Skeletal muscle satellite cell (primary cell): ENCODE data around the gene PPP3CA.
A peak's percentile ranks its signal among the peaks of the same experiment; 100 is the strongest.

Experiments used
- H3K27me3 ChIP-seq: 2 replicates; pipeline ENCODE4 v1.7.0; 2013; ENCODE audit warnings: low read length; ENCODE audit not compliant: control insufficient read depth, insufficient read depth
- H3K36me3 ChIP-seq: 2 replicates; pipeline ENCODE4 v1.7.0; 2013; ENCODE audit warnings: mild to moderate bottlenecking, control low read depth, low read length; ENCODE audit not compliant: insufficient read depth
- H3K4me1 ChIP-seq: 2 replicates; pipeline ENCODE4 v1.7.0; 2013; ENCODE audit warnings: low read length; ENCODE audit not compliant: control insufficient read depth, insufficient read depth
- H3K4me2 ChIP-seq: 2 replicates; pipeline ENCODE4 v1.7.0; 2013; ENCODE audit warnings: mild to moderate bottlenecking, low read length
- H3K4me3 ChIP-seq: 2 replicates; pipeline ENCODE4 v1.7.0; 2013; ENCODE audit warnings: low read length
- H3K9ac ChIP-seq: 2 replicates; pipeline ENCODE4 v1.7.0; 2013; ENCODE audit warnings: mild to moderate bottlenecking, low read depth, low read length, moderate library complexity
- H3K9me3 ChIP-seq: replicated peaks from 2 replicates; pipeline ENCODE4 v1.7.0; 2013; ENCODE audit warnings: mild to moderate bottlenecking, control low read depth, low read length

The PPP3CA gene

GRCh38 chr4:101224358-101225218, 122.7 kb downstream of the PPP3CA start:
- no peaks in the 10 kb centered on the region for H3K27me3 ChIP-seq
- H3K9ac ChIP-seq, result no peak overlapping the region
- peaks cover 8% of the 10 kb centered on the region for H3K4me1 ChIP-seq
- H3K4me2 ChIP-seq, result no peak overlapping the region
- no peaks in the 10 kb centered on the region for H3K9me3 ChIP-seq
- no peaks in the 10 kb centered on the region for H3K36me3 ChIP-seq
- H3K4me3 ChIP-seq, result no peak overlapping the region

- no peaks in the 10 kb centered on the region for H3K9me3 ChIP-seq
- peaks cover 23% of the 10 kb centered on the region for H3K4me1 ChIP-seq
- H3K36me3 ChIP-seq, result no peaks in the 10 kb centered on the region
- H3K4me2 ChIP-seq, result no peak overlapping the region
- H3K27me3 ChIP-seq, result no peaks in the 10 kb centered on the region
- no peak overlapping the region for H3K9ac ChIP-seq
- no peak overlapping the region for H3K4me3 ChIP-seq
These were observed 125.0 kb downstream of the PPP3CA start for GRCh38 chr4:101222156-101222845.

GRCh38 chr4:101221294-101221693, 126.0 kb downstream of the PPP3CA start:
- Histone ChIP-seq H3K36me3 (no peaks in the 10 kb centered on the region), H3K4me3 (no peak overlapping the region), H3K9ac (no peak overlapping the region)

GRCh38 chr4:101218894-101219293, 128.4 kb downstream of the PPP3CA start:
- Histone ChIP-seq H3K36me3 (no peaks in the 10 kb centered on the region), H3K4me2 (no peak overlapping the region), H3K4me3 (no peak overlapping the region), H3K4me1 (peaks cover 26% of the 10 kb centered on the region), H3K9me3 (no peaks in the 10 kb centered on the region), H3K9ac (no peak overlapping the region), H3K27me3 (no peaks in the 10 kb centered on the region)

More at GRCh38 chr4:101221294-101221693, 126.0 kb downstream of the PPP3CA start:
- Histone ChIP-seq H3K9me3 (no peaks in the 10 kb centered on the region), H3K27me3 (no peaks in the 10 kb centered on the region), H3K4me2 (no peak overlapping the region), H3K4me1 (peaks cover 26% of the 10 kb centered on the region)

- Histone ChIP-seq H3K4me1 (peaks cover 26% of the 10 kb centered on the region), H3K4me3 (no peak overlapping the region), H3K9me3 (no peaks in the 10 kb centered on the region), H3K27me3 (no peaks in the 10 kb centered on the region), H3K4me2 (no peak overlapping the region), H3K9ac (peak overlapping the region; percentile 8), H3K36me3 (no peaks in the 10 kb centered on the region)
These were observed 129.0 kb downstream of the PPP3CA start for GRCh38 chr4:101218346-101218745.

- Histone ChIP-seq H3K36me3 (no peaks in the 10 kb centered on the region), H3K4me2 (no peak overlapping the region), H3K9me3 (no peaks in the 10 kb centered on the region), H3K4me3 (no peak overlapping the region), H3K4me1 (peaks cover 23% of the 10 kb centered on the region), H3K9ac (no peak overlapping the region), H3K27me3 (no peaks in the 10 kb centered on the region)
These were observed 129.8 kb downstream of the PPP3CA start for GRCh38 chr4:101217353-101218031.

- peaks cover 23% of the 10 kb centered on the region for H3K4me1 ChIP-seq
- no peaks in the 10 kb centered on the region for H3K27me3 ChIP-seq
- no peaks in the 10 kb centered on the region for H3K36me3 ChIP-seq
- H3K4me2 ChIP-seq, result peak overlapping the region; percentile 57
- no peak overlapping the region for H3K9ac ChIP-seq
- no peak overlapping the region for H3K4me3 ChIP-seq
- H3K9me3 ChIP-seq, result no peaks in the 10 kb centered on the region
These were observed 136.2 kb downstream of the PPP3CA start for GRCh38 chr4:101211146-101211553.

GRCh38 chr4:101210331-101210730, 137.0 kb downstream of the PPP3CA start:
- H3K4me3 ChIP-seq, result no peak overlapping the region
- no peaks in the 10 kb centered on the region for H3K36me3 ChIP-seq
- no peak overlapping the region for H3K9ac ChIP-seq
- H3K9me3 ChIP-seq, result no peaks in the 10 kb centered on the region
- H3K4me2 ChIP-seq, result no peak overlapping the region
- H3K4me1 ChIP-seq, result peaks cover 32% of the 10 kb centered on the region
- no peaks in the 10 kb centered on the region for H3K27me3 ChIP-seq

GRCh38 chr4:101208171-101208570, 139.2 kb downstream of the PPP3CA start:
- no peaks in the 10 kb centered on the region for H3K27me3 ChIP-seq

GRCh38 chr4:101205916-101206315, 141.4 kb downstream of the PPP3CA start:
- Histone ChIP-seq H3K4me1 (peaks cover 26% of the 10 kb centered on the region), H3K9me3 (no peaks in the 10 kb centered on the region), H3K4me2 (no peak overlapping the region), H3K27me3 (no peaks in the 10 kb centered on the region), H3K9ac (no peak overlapping the region), H3K36me3 (no peaks in the 10 kb centered on the region), H3K4me3 (no peak overlapping the region)

More at GRCh38 chr4:101208171-101208570, 139.2 kb downstream of the PPP3CA start:
- Histone ChIP-seq H3K4me2 (no peak overlapping the region), H3K36me3 (no peaks in the 10 kb centered on the region), H3K4me3 (no peak overlapping the region), H3K9me3 (no peaks in the 10 kb centered on the region), H3K9ac (no peak overlapping the region), H3K4me1 (peaks cover 33% of the 10 kb centered on the region)

GRCh38 chr4:101201421-101201820, 145.9 kb downstream of the PPP3CA start:
- H3K9me3 ChIP-seq, result no peaks in the 10 kb centered on the region
- H3K27me3 ChIP-seq, result no peaks in the 10 kb centered on the region
- no peak overlapping the region for H3K9ac ChIP-seq
- peaks cover 32% of the 10 kb centered on the region for H3K4me1 ChIP-seq
- no peak overlapping the region for H3K4me3 ChIP-seq
- H3K4me2 ChIP-seq, result no peak overlapping the region
- no peaks in the 10 kb centered on the region for H3K36me3 ChIP-seq
